Bronchial epithelial cell (primary cell): ENCODE measurements around the gene GAK. TPM values are rescaled to one million over a fixed set of nuclear protein-coding genes. Genes with fewer than 3 reads are reported as not detected.

Experiments
- DNase-seq: peaks from one replicate; pipeline ENCODE4 v3.0.0-alpha.2; 2010; ENCODE audit warnings: low read depth
- FAIRE-seq: peaks from 2 replicates; lab custom pipeline; 2011; peaks lifted over from hg19 to GRCh38; lab: Jason Lieb, UNC
- H3K27me3 ChIP-seq: 2 replicates; pipeline ENCODE4 v1.5.1; 2011; ENCODE audit warnings: low read length; ENCODE audit not compliant: control insufficient read depth, insufficient read depth
- H3K36me3 ChIP-seq: 2 replicates; pipeline ENCODE4 v1.5.1; 2011; ENCODE audit warnings: low read length; ENCODE audit not compliant: control insufficient read depth, insufficient read depth
- H3K4me3 ChIP-seq: 2 replicates; pipeline ENCODE4 v1.5.1; 2011; ENCODE audit warnings: mild to moderate bottlenecking, low read depth, low read length, control low read depth
- total RNA-seq: library from RNA; depleted of rRNA; stranded (reverse); fragments of >200 nt; gene quantifications from 2 replicates; pipeline ENCODE4 v1.2.1, GENCODE V29; 2014
- TF ChIP-seq, protein P1 (sequence below): IDR thresholded peaks from 2 replicates; pipeline ENCODE4 v1.5.1; 2011; ENCODE audit warnings: mild to moderate bottlenecking, moderate library complexity, low read length, control low read depth, inconsistent platforms; ENCODE audit not compliant: insufficient read depth, severe bottlenecking

The GAK gene
- total RNA-seq, 1 donor from 2014 or later = 52.9 TPM

DNA sequence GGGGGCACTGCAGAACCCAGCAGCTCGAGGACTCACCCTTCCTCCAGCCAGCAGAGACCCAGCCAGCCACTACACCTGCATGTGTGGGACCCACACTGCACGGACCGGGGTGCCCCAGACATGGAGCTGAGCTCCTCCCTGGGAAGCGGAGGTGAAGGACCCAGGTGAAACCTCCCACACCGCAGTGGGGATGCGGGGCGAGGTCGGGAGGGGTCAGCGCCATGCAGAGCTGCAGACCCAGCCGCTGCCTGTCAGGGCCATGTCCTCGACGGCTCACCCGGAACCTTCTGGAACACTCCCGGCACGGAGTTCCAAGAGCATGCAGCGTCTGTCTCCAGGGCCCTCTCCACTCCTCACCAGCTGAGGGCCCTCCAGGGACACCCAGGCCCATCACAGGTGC lies 42.6 kb downstream of the GAK start:
- no peak for DNase-seq
- TF ChIP-seq, protein P1, sequence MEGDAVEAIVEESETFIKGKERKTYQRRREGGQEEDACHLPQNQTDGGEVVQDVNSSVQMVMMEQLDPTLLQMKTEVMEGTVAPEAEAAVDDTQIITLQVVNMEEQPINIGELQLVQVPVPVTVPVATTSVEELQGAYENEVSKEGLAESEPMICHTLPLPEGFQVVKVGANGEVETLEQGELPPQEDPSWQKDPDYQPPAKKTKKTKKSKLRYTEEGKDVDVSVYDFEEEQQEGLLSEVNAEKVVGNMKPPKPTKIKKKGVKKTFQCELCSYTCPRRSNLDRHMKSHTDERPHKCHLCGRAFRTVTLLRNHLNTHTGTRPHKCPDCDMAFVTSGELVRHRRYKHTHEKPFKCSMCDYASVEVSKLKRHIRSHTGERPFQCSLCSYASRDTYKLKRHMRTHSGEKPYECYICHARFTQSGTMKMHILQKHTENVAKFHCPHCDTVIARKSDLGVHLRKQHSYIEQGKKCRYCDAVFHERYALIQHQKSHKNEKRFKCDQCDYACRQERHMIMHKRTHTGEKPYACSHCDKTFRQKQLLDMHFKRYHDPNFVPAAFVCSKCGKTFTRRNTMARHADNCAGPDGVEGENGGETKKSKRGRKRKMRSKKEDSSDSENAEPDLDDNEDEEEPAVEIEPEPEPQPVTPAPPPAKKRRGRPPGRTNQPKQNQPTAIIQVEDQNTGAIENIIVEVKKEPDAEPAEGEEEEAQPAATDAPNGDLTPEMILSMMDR = no peak
- no peak for FAIRE-seq
- Histone ChIP-seq H3K36me3 (peaks cover 33% of the 10 kb centered on the region), H3K27me3 (no peaks in the 10 kb centered on the region), H3K4me3 (no peak overlapping the region)

DNA sequence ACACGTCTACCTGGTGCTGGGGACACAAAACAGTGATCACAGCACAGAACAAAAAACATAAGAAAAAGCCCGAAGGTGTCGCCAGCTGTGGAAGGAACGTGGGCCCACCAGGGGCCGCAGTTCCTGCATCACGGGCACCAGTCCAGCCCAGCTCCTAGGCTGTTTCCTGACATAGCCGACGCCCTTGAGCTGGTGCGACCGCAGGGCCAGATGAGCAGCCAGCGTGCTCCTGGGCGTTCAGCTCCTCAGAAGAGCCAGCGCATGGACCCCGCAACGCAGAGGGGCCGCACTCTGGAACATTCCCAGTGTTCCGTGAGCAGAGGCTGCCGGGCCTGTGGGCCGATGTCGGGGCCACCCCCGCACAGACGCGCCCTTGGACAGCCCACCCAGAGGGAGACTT lies 44.1 kb downstream of the GAK start:
- H3K36me3 ChIP-seq = peaks cover 38% of the 10 kb centered on the region
- no peak for FAIRE-seq

DNA sequence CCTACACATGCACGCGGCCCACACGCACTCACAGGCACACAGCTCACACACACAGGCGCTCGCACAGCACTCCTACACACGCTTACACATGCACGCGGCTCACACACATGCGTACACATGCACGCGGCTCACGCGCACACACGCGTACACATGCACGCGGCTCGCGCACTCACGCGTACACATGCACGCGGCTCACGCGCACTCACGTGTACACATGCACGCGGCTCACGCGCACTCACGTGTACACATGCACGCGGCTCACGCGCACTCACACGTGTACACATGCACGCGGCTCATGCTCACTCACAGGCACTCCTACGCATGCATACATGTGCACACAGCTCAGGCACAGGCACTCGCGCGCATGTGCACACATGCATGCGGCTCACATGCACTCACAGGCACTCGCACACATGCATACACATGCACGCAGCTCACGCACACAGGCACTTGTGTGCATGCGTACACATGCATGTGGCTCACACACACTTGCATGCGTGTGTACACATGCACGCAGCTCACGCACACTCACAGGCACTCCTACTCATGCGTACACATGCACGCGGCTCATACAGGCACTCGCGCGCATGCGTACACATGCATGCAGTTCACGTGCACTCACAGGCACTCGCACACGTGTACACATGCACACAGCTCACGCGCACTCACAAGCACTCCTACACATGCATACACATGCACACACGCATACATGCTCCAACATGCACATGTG lies 44.9 kb downstream of the GAK start:
- FAIRE-seq (no peak), DNase-seq (no peak)
- TF ChIP-seq, protein P1 = no peak
- Histone ChIP-seq H3K36me3 (peaks cover 35% of the 10 kb centered on the region), H3K4me3 (no peak overlapping the region), H3K27me3 (no peaks in the 10 kb centered on the region)

More for the DNA sequence above, 44.1 kb downstream of the GAK start:
- TF ChIP-seq, protein P1 = no peak
- no peak for DNase-seq
- H3K4me3 ChIP-seq = no peak overlapping the region
- H3K27me3 ChIP-seq = no peaks in the 10 kb centered on the region

GRCh38 chr4:886244-886643 lies 45.9 kb downstream of the GAK start:
- Histone ChIP-seq H3K36me3 (peaks cover 39% of the 10 kb centered on the region), H3K4me3 (no peak overlapping the region), H3K27me3 (no peaks in the 10 kb centered on the region)
- FAIRE-seq = no peak
- DNase-seq = no peak
- TF ChIP-seq, protein P1 = no peak

DNA sequence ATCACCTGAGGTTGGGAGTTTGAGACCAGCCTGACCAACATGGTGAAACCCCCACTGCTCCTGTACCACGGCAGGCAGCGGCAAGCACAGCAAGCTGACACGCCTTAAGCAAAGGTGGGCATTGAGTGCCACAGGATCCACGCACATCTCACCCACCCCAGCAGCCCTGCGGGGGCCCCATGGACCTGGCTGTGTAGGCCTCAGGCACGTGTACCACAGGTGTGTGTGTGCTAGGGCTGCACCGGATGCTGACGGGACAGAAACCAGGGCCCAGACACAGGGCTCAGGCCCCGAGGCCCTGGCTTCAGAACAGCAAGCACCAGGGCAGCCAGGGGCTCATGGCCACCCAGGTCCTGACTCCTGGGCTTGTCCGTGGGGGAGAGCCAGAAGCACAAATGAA lies 46.8 kb downstream of the GAK start:
- Histone ChIP-seq H3K36me3 (peaks cover 40% of the 10 kb centered on the region), H3K4me3 (no peak overlapping the region), H3K27me3 (no peaks in the 10 kb centered on the region)
- FAIRE-seq (no peak), DNase-seq (no peak)
- TF ChIP-seq, protein P1 = no peak

DNA sequence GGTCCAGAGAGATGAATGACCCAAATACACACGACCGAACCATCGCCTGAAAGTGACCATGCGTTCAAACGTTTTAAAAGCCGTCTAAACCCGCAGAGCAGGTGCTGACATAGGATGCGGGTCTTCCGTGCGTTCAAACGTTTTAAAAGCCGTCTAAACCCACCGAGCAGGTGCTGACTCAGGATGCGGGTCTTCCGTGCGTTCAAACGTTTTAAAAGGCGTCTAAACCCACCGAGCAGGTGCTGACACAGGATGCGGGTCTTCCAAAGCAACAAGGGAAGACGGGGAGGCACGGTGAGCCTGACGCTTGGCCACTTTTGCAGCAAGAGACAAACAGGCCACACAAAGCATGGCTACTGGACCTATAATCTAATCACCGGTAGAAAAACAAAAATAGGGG lies 47.2 kb downstream of the GAK start:
- FAIRE-seq (peak; percentile 40), DNase-seq (no peak)
- TF ChIP-seq, protein P1 = no peak
- no peak overlapping the region for H3K4me3 ChIP-seq
- H3K27me3 ChIP-seq = no peaks in the 10 kb centered on the region
- H3K36me3 ChIP-seq = peaks cover 40% of the 10 kb centered on the region
